Ishikawa (cell line): Measurements from ENCODE around the gene ARHGAP12.

Experiments
- CEBPB ChIP-seq: IDR thresholded peaks from 2 replicates; pipeline ENCODE4 v1.6.1; 2012
- EP300 ChIP-seq: IDR thresholded peaks from 2 replicates; pipeline ENCODE4 v1.6.1; 2012; ENCODE audit warnings: borderline replicate concordance
- TF ChIP-seq, protein P1 (sequence below): IDR thresholded peaks from 2 replicates; pipeline ENCODE4 v1.6.1; 2012
- TF ChIP-seq, protein P2 (sequence below): IDR thresholded peaks from 2 replicates; pipeline ENCODE4 v1.6.1; 2012; ENCODE audit warnings: low read depth, mild to moderate bottlenecking
- TF ChIP-seq, protein P3 (sequence below): IDR thresholded peaks from 2 replicates; pipeline ENCODE4 v1.6.1; 2012

DNA sequence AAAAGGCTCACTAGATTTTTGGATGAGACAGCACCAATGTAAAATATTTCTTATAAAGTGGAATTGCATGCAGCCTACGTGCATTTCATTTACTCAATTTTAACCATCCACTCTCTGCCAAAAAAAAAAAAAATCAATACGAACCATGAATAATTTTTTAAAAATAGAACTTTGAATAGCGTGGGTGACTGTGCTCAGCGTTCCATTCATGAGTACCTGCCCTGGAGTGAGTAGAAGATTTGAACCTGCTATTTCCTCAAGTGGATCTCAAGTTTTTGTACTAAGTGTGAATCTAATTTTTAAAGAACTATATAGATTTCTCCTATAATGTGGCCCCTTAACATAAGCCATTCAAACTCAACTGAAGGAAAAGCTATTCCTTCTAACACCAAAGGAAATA is 105.3 kb downstream of the ARHGAP12 start:
- TF ChIP-seq, protein P1, sequence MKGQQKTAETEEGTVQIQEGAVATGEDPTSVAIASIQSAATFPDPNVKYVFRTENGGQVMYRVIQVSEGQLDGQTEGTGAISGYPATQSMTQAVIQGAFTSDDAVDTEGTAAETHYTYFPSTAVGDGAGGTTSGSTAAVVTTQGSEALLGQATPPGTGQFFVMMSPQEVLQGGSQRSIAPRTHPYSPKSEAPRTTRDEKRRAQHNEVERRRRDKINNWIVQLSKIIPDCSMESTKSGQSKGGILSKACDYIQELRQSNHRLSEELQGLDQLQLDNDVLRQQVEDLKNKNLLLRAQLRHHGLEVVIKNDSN = no peak
- no peak for TF ChIP-seq EP300
- TF ChIP-seq CEBPB = no peak
- TF ChIP-seq, protein P2, sequence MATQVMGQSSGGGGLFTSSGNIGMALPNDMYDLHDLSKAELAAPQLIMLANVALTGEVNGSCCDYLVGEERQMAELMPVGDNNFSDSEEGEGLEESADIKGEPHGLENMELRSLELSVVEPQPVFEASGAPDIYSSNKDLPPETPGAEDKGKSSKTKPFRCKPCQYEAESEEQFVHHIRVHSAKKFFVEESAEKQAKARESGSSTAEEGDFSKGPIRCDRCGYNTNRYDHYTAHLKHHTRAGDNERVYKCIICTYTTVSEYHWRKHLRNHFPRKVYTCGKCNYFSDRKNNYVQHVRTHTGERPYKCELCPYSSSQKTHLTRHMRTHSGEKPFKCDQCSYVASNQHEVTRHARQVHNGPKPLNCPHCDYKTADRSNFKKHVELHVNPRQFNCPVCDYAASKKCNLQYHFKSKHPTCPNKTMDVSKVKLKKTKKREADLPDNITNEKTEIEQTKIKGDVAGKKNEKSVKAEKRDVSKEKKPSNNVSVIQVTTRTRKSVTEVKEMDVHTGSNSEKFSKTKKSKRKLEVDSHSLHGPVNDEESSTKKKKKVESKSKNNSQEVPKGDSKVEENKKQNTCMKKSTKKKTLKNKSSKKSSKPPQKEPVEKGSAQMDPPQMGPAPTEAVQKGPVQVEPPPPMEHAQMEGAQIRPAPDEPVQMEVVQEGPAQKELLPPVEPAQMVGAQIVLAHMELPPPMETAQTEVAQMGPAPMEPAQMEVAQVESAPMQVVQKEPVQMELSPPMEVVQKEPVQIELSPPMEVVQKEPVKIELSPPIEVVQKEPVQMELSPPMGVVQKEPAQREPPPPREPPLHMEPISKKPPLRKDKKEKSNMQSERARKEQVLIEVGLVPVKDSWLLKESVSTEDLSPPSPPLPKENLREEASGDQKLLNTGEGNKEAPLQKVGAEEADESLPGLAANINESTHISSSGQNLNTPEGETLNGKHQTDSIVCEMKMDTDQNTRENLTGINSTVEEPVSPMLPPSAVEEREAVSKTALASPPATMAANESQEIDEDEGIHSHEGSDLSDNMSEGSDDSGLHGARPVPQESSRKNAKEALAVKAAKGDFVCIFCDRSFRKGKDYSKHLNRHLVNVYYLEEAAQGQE = no peak
- TF ChIP-seq, protein P3, sequence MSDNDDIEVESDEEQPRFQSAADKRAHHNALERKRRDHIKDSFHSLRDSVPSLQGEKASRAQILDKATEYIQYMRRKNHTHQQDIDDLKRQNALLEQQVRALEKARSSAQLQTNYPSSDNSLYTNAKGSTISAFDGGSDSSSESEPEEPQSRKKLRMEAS = no peak
